PFSK-1 (cell line): ENCODE data around the gene SOBP.

ENCODE experiments used
- FOXP2 ChIP-seq: optimal IDR thresholded peaks from 2 replicates; pipeline ENCODE3; 2011; ENCODE audit warnings: borderline replicate concordance, control low read depth, inconsistent platforms; ENCODE audit not compliant: insufficient read depth; ENCODE audit errors: extremely low read length, extremely low read depth
- POLR2AphosphoS5 ChIP-seq: IDR thresholded peaks from 2 replicates; pipeline ENCODE4 v1.6.1; 2012; ENCODE audit warnings: low read depth, mild to moderate bottlenecking, control low read depth, low read length, moderate library complexity
- REST ChIP-seq, 2 experiments: IDR thresholded peaks; 2 replicates each; pipeline versions ENCODE4 v1.6.1 to v1.8.0; 2011 to 2012; ENCODE audit warnings: low read depth in 2 of 2, low read length in 2 of 2, control low read depth in 1 of 2, inconsistent platforms in 1 of 2, mild to moderate bottlenecking in 1 of 2, moderate library complexity in 1 of 2; ENCODE audit not compliant: insufficient read depth in 1 of 2
- SIN3A ChIP-seq: IDR thresholded peaks from 2 replicates; pipeline ENCODE4 v1.6.1; 2012; ENCODE audit warnings: mild to moderate bottlenecking, low read length, moderate library complexity, borderline replicate concordance; ENCODE audit not compliant: insufficient read depth
- TAF1 ChIP-seq: IDR thresholded peaks from 2 replicates; pipeline ENCODE4 v1.6.1; 2012; ENCODE audit warnings: low read length, control low read depth, borderline replicate concordance; ENCODE audit not compliant: insufficient read depth

Gene SOBP

DNA sequence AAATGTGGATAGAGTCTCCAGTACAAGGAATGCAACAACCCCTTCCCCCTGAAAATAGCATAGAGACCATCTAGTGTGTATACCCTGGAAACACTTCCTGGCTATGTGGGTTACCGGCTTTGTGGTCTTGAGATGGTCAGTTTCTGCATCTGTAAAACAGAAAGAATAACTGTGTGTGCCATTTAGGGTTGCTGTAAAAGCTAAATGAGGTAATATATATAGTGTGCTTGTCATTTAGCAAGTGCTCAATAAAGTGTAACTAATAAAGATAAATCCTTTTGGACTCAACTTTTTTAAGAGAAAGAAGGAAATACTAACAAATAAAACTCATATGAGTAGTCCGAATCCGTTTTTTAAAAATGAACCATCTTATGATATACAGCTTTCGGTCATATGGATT is 109.1 kb downstream of the SOBP start:
- TF ChIP-seq REST (IDR thresholded peaks at IDR 0.05; ENCODE audit: insufficient read depth in 1 of 2, low read depth in 2 of 2, low read length in 2 of 2): no peak
- no peak for TF ChIP-seq POLR2AphosphoS5
- TF ChIP-seq SIN3A: no peak
- TF ChIP-seq FOXP2: no peak
- no peak for TF ChIP-seq TAF1

- no peak for TF ChIP-seq SIN3A
- no peak for TF ChIP-seq POLR2AphosphoS5
- no peak for TF ChIP-seq TAF1
- TF ChIP-seq REST (IDR thresholded peaks at IDR 0.05; ENCODE audit: insufficient read depth in 1 of 2, low read depth in 2 of 2, low read length in 2 of 2): no peak
- TF ChIP-seq FOXP2: no peak
Measured at GRCh38 chr6:107600121-107600520, 110.2 kb downstream of the SOBP start.

GRCh38 chr6:107600936-107601335 is 111.0 kb downstream of the SOBP start:
- TF ChIP-seq TAF1 (no peak), REST (IDR thresholded peaks at IDR 0.05; ENCODE audit: insufficient read depth in 1 of 2, low read depth in 2 of 2, low read length in 2 of 2) (no peak), POLR2AphosphoS5 (no peak), SIN3A (no peak), FOXP2 (no peak)

DNA sequence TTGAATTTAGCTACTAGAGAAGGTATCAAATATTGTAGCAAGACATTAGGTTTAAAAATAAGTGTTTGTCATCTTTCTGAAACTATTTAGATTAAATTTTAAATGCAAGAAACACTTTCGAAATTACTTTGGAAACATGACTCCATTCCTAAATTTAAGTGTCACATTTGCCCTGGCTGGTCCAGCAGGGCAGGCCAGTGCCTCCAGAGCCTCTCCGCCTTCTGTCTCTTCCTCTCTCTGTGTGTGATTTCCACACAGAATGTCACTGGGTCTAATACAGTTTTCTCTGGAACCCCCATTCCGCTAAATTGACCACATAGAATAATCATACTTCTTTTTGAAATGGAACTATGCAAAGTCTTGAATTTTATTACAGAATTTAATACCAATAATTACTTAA is 111.5 kb downstream of the SOBP start:
- no peak for TF ChIP-seq SIN3A
- no peak for TF ChIP-seq REST (IDR thresholded peaks at IDR 0.05; ENCODE audit: insufficient read depth in 1 of 2, low read depth in 2 of 2, low read length in 2 of 2)
- TF ChIP-seq TAF1: no peak
- TF ChIP-seq POLR2AphosphoS5: no peak
- no peak for TF ChIP-seq FOXP2
